GM19463 (cell line): Measurements from ENCODE around the gene EXOC4.

Experiments used
- ATAC-seq: cut with Tn5 transposase; IDR thresholded peaks from one replicate; pipeline ENCODE4 v1.9.1; 2021; ENCODE audit warnings: mild to moderate bottlenecking, moderate library complexity; ENCODE audit not compliant: unreplicated experiment

The EXOC4 gene

DNA sequence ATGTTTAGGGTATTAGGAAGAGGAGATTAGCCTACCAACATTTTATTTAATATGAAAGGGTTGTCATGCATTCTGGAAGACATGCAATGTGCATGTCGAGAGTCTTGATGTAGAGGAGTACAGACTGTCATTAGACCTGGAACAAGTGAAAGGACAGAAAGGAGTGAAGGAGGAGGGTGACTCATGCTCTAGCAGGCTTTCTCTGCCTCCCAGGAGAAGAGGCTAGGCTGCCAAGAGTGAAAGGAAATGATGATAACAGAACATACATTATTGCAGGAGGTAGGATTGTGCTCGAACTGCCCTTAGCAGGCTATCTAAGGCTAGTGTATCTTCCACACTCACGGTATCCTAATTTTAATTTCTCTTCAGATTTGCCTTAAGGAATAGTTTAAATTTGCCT, 228.8 kb downstream of the EXOC4 start:
- no peak for ATAC-seq

DNA sequence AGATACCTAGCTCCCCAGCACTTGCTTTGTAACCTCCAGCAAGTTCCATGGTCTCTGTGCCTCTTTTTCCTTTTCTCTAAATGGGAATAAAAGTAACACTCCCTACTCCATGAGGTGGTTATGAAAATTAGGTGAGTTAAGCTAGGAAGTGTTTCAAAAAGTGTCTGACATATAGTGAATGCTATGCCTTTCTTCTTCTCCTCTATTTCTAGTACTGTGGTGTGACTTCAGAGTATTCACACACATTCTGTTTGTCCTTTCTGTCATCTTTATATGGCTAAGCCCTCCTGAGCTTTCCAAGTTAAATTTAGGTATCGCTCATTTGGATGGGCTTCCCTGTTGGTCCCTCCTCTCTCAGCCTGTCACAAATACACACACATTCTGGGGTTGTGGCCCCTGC, 229.7 kb downstream of the EXOC4 start:
- no peak for ATAC-seq

DNA sequence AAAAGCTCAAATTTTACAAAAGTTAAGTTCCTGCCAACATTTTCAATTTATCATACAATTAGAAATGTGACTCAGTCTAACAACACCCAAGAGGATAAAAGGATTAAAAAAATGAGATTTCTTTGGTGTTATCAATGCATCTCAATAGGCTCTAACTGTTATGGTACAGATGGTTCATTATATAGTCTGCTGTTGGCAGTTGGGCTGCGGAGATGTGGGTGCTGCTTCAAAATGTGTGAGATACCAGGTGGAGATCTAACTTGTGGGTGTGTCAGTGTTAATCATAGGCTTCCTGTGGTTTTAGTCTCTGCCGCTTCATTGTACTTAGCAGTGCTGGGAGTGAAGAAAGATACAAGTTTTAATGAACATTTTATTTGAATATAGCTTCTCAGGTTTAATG, 231.2 kb downstream of the EXOC4 start:
- ATAC-seq = no peak

DNA sequence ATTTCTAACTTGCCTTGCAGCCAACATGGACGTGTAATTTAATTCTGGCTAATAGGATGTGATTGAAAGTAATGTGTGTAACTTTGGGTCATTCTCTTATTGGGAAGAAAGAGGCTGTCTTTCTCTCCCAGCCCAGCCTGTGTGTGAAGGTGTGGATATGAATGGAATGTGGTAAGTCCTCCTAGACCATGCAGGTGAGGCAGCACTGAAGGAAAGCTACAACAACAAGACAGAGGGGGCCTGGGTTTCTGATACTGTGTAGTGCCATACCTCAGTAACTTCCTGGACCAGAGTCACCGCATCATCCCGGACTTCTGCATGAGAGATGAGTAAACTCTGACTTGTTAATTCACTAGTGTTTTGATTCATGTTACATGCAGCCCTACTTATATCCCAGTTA, 237.0 kb downstream of the EXOC4 start:
- no peak for ATAC-seq

DNA sequence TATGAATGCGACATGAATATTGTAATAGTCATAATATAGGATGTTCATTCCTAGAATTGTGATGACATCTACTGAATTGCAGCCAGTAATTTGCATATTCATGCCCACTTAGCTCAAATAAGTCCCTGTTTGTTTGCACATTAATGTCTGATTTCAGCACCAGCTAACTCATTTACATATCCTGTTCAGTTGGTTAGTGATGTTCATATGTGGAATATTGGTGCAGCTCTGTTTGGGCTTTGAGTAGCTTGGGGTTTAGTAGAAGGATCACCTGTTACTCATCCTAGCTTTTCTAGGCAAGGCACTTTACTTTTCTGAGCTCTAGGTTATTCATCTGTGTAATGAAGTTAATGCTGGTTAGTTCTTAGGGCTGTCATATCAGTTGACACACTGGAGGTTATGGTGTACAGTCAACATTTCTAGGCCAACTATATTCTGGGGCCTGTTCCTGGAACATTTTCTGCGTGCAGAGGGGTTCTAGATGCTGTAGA, 238.4 kb downstream of the EXOC4 start:
- no peak for ATAC-seq

- no peak for ATAC-seq
Observed at GRCh38 chr7:133491846-133492652, 239.2 kb downstream of the EXOC4 start.

DNA sequence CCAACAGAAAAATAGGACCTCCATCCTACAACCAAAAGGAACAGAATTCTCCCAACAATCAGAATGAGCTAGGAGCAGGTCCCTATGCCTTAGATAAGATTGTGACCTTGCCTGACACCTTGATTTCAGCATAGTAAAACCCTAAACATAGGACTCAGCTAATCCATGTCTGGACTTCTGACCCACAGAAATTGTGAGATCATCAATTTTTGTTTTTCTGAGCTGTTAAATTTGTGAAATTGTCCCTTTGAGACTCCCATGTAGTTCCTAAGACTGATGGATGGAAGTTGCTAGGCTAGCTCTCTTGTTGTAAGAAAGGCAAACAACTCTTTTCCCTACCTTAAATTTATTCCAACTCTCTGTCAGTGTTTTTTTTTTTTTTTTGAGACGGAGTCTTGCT, 244.2 kb downstream of the EXOC4 start:
- no peak for ATAC-seq

DNA sequence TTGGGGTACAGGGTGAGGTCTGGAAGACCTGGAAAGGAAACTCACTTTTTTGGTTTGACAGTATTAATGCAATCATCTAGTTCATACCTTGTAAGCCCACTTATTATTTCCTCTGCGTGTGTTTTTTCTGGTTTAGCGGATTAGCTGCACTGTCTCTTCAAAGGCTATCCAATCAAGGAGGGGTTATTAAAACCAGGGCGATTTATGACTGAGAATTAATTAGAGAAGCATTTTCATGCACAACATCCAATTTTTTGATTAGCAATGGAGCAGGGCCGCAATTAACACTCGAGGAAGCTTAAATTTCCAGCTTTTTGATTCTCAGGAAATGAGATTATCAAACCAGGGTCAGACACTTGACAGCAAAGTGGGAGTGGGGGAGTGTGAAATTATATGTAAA, 248.9 kb downstream of the EXOC4 start:
- ATAC-seq = no peak

DNA sequence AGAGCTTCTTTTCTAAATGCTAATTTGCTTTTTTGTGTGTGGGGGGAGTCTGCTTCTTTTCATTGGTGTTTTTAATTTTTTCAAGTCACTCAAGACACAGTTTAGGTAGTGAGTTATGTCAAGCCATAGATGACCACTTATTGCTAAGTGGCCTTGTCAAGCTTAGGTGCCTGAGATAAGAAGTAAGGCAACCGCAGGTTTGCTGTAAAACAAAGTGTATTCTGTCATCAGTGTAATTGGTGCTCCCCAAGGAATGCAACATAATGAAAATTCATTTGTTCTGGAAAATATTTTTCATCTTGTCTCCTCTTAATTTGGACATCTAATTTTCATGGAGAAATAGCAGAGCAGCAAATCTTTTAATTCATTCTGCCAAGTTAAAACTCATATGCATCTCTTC, 249.6 kb downstream of the EXOC4 start:
- no peak for ATAC-seq

DNA sequence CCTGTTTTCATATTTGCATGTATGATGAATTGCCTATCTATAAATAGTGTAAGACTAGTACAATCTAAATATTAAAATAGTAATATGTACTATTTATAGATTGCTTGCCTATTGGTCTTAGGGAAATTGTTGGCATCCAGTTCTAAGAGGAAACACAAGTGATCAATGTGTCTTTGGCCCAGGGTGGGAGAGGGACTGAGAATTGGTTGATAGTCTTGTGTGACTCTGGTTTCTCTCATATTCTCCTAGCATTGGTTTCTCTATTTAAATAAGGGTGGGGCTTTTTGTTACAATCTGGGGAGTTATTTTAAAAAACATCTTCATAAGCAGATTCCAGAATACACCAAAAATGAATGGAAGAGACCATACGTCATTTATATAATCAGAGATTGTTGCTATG, 250.1 kb downstream of the EXOC4 start:
- ATAC-seq = no peak

DNA sequence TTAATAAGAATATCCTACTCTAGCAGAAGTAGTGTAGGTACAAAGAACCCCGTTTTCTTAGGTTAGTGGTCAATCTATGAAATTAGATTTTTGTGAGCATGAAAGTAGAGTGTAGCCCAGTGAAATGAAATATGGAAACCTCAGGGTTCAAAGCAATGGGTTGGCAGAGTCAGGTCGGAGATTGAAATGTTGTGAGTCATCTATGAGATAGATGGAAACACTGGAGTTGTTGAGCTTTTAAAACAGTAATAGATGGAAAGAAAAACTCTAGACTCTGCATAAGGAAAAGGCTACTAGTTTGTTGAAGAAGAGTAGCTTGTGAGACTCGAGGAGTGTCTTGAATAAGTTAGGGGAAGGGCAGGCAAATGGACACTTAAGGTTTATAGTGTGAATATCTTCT, 251.9 kb downstream of the EXOC4 start:
- no peak for ATAC-seq

DNA sequence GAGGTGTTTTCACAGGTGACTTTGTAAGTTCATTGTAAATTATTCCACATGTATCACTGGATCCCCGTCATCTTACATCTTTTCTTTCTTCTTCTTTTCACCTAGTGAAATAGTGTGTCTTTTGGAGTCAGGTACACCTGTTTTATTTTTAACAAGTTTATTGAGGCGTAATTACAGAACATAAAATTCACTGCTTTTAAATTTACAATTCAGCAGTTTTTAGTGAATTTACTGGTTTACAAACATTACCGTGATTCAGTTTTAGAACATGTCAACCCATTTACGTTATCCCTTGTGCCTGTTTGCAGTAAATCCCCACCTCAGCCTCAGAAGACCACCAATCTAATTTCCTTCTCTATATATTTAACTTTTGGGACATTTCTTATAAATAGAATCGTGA, 256.9 kb downstream of the EXOC4 start:
- ATAC-seq = no peak

DNA sequence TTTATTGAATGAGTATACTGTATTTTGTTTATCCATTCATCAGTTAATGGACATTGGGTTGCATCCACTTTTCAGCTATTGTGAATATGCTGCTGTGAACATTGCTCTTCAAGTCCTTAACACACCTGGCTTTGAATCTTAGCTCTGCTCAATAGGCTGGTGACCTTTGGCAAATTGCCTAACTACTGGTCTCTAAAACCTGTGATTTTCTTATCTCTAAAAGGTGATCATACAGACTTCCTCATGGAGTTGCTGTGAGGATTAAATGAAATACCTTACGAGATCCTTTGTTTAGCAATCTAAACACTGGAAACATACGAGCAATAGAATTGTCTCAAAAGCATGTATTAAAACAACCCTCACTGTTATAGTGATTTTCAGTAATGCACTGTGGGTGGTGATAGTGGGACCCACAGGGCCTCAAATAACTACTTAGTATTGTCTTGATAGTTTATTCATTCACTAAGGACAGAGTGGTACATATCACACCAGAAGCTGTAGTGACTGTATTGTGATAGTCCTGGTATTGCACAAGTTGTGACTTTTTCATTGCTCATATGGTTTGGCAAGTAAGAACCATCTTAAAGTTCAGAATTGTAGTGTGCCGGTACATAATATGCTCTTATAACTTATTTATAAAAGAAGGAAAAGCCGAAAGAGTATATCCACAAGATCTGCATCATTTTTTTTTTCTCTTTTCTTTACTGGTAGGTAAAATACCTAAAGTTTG, 257.6 kb downstream of the EXOC4 start:
- ATAC-seq = no peak

GRCh38 chr7:133511252-133511651, 258.4 kb downstream of the EXOC4 start:
- no peak for ATAC-seq

- ATAC-seq = no peak
Observed at GRCh38 chr7:133511708-133512107, 258.8 kb downstream of the EXOC4 start.

- no peak for ATAC-seq
Observed at GRCh38 chr7:133512560-133512959, 259.7 kb downstream of the EXOC4 start.

GRCh38 chr7:133513608-133514007, 260.7 kb downstream of the EXOC4 start:
- no peak for ATAC-seq

- no peak for ATAC-seq
Observed at GRCh38 chr7:133514551-133514950, 261.7 kb downstream of the EXOC4 start.

GRCh38 chr7:133517766-133518165, 264.9 kb downstream of the EXOC4 start:
- ATAC-seq = no peak

DNA sequence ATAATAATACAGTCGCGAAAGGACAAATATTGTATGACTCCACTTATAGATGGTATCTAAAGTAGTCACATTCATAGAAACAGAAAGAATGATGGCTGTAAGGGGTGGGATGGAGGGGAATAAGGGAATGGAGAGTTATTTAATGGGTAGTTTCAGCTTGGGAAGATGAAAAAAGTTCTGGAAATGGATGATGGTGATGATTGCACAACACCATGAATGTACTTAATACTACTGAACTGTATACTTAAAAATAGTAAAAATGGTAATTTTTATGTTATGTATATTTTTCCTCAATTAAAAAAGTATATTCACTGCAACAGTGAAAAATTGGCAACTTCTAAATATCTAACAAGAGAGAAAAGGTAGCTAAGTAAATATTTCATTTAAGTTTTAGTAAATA, 265.8 kb downstream of the EXOC4 start:
- ATAC-seq = no peak

GRCh38 chr7:133520248-133520647, 267.4 kb downstream of the EXOC4 start:
- no peak for ATAC-seq

GRCh38 chr7:133522501-133522900, 269.6 kb downstream of the EXOC4 start:
- no peak for ATAC-seq
